Mesenchymal stem cell (in vitro differentiated cells and primary cell): ENCODE measurements around the gene NFKB1.

Source experiments
- DNase-seq: peaks from one replicate; pipeline ENCODE4 v3.0.0-alpha.2; 2013
- H2AFZ ChIP-seq: one replicate; pipeline ENCODE4 v1.6.1; 2013; ENCODE audit warnings: low read depth, mild to moderate bottlenecking, control low read depth, inconsistent platforms, low read length, moderate library complexity
- H2AK5ac ChIP-seq: 2 replicates; pipeline ENCODE4 v1.6.1; 2013; ENCODE audit warnings: low read length, moderate library complexity, mild to moderate bottlenecking, inconsistent platforms; ENCODE audit not compliant: severe bottlenecking
- H2BK120ac ChIP-seq: one replicate; pipeline ENCODE4 v1.6.1; 2013; ENCODE audit warnings: low read depth, mild to moderate bottlenecking, inconsistent platforms, low read length, moderate library complexity
- H2BK12ac ChIP-seq, 2 experiments: one replicate each; pipeline ENCODE4 v1.6.1; 2013; ENCODE audit warnings: inconsistent platforms in 2 of 2, low read length in 2 of 2, mild to moderate bottlenecking in 2 of 2, moderate library complexity in 2 of 2, control low read depth in 1 of 2
- H2BK15ac ChIP-seq: one replicate; pipeline ENCODE4 v1.6.1; 2013; ENCODE audit warnings: mild to moderate bottlenecking, low read depth, inconsistent platforms; ENCODE audit not compliant: poor library complexity, severe bottlenecking
- H2BK5ac ChIP-seq: 2 replicates; pipeline ENCODE4 v1.6.1; 2013; ENCODE audit warnings: low read depth, mild to moderate bottlenecking, low read length, control low read depth, inconsistent platforms; ENCODE audit not compliant: poor library complexity, severe bottlenecking
- H3K14ac ChIP-seq, 2 experiments: one replicate each; pipeline ENCODE4 v1.6.1; 2013; ENCODE audit warnings: inconsistent platforms in 2 of 2, low read length in 2 of 2, control low read depth in 1 of 2, mild to moderate bottlenecking in 1 of 2, moderate library complexity in 1 of 2
- H3K18ac ChIP-seq, 2 experiments: one replicate each; pipeline ENCODE4 v1.6.1; 2013; ENCODE audit warnings: inconsistent platforms in 2 of 2, low read length in 2 of 2, control low read depth in 1 of 2, low read depth in 1 of 2, mild to moderate bottlenecking in 1 of 2
- H3K23ac ChIP-seq, 2 experiments: one replicate each; pipeline ENCODE4 v1.6.1; 2013; ENCODE audit warnings: inconsistent platforms in 2 of 2, low read length in 2 of 2, mild to moderate bottlenecking in 2 of 2, moderate library complexity in 2 of 2, control low read depth in 1 of 2
- H3K27ac ChIP-seq: 2 replicates; pipeline ENCODE4 v1.5.1; 2013; ENCODE audit warnings: mild to moderate bottlenecking, moderate library complexity, low read length, control low read depth, inconsistent platforms; ENCODE audit not compliant: poor library complexity, severe bottlenecking
- H3K27me3 ChIP-seq, 2 experiments: 2 replicates each; pipeline versions ENCODE4 v1.6.1 to v1.7.0; 2013; ENCODE audit warnings: low read length in 2 of 2, mild to moderate bottlenecking in 2 of 2, moderate library complexity in 2 of 2, control low read depth in 1 of 2, inconsistent platforms in 1 of 2; ENCODE audit not compliant: control insufficient read depth in 1 of 2, insufficient read depth in 1 of 2
- H3K36me3 ChIP-seq, 2 experiments: 2 replicates each; pipeline versions ENCODE4 v1.6.1 to v1.7.0; 2013; ENCODE audit warnings: low read length in 2 of 2, control low read depth in 1 of 2, inconsistent platforms in 1 of 2, low read depth in 1 of 2, mild to moderate bottlenecking in 1 of 2; ENCODE audit not compliant: insufficient read depth in 2 of 2, control insufficient read depth in 1 of 2
- H3K4ac ChIP-seq, 2 experiments: one replicate each; pipeline ENCODE4 v1.6.1; 2013; ENCODE audit warnings: inconsistent platforms in 2 of 2, low read length in 2 of 2, mild to moderate bottlenecking in 2 of 2, moderate library complexity in 2 of 2, control low read depth in 1 of 2, low read depth in 1 of 2
- H3K4me1 ChIP-seq: 2 replicates; pipeline ENCODE4 v1.6.1; 2013; ENCODE audit warnings: low read depth, low read length, control low read depth; ENCODE audit not compliant: control insufficient read depth, insufficient read depth
- H3K4me2 ChIP-seq: 2 replicates; pipeline ENCODE4 v1.6.1; 2013; ENCODE audit warnings: low read length, mild to moderate bottlenecking, inconsistent platforms; ENCODE audit not compliant: poor library complexity, severe bottlenecking
- H3K4me3 ChIP-seq, 2 experiments: 2 replicates each; pipeline versions ENCODE4 v1.5.1 to v1.7.0; 2013; ENCODE audit warnings: low read length in 2 of 2, mild to moderate bottlenecking in 2 of 2, control low read depth in 1 of 2, low read depth in 1 of 2; ENCODE audit not compliant: insufficient read depth in 1 of 2
- H3K79me1 ChIP-seq: replicated peaks from 2 replicates; pipeline ENCODE4 v1.6.1; 2013; ENCODE audit warnings: mild to moderate bottlenecking, control low read depth, low read length, inconsistent platforms; ENCODE audit not compliant: poor library complexity, severe bottlenecking
- H3K9ac ChIP-seq: 2 replicates; pipeline ENCODE4 v1.7.0; 2013; ENCODE audit warnings: mild to moderate bottlenecking, low read length, moderate library complexity
- H3K9me3 ChIP-seq: 2 replicates; pipeline ENCODE4 v1.7.0; 2013; ENCODE audit warnings: mild to moderate bottlenecking, low read length; ENCODE audit not compliant: control insufficient read depth
- H4K8ac ChIP-seq: one replicate; pipeline ENCODE4 v1.6.1; 2013; ENCODE audit warnings: inconsistent platforms, mild to moderate bottlenecking, low read length, moderate library complexity
- H4K91ac ChIP-seq: one replicate; pipeline ENCODE4 v1.6.1; 2013; ENCODE audit warnings: mild to moderate bottlenecking, low read length, inconsistent platforms
- WGBS: methylation state at CpG from one replicate; pipeline ENCODE4 v1.1.7; 2013; ENCODE audit warnings: mixed read lengths; 5-methylcytosine and 5-hydroxymethylcytosine counted together

The NFKB1 gene

GRCh38 chr4:102586644-102587021 lies 85.5 kb downstream of the NFKB1 start:
- H3K9ac ChIP-seq = no peak overlapping the region
- no peak overlapping the region for H3K18ac ChIP-seq
- H3K14ac ChIP-seq = no peak overlapping the region
- no peak overlapping the region for H2BK12ac ChIP-seq
- peaks cover 2% of the 10 kb centered on the region for H3K79me1 ChIP-seq
- H3K36me3 ChIP-seq = peaks cover 4 to 92% of the 10 kb centered on the region in 2 experiments
- 99% methylated on average over 4 of the region's 4 CpGs for WGBS
- no peak overlapping the region for H2AFZ ChIP-seq
- H3K4ac ChIP-seq = no peak overlapping the region
- H3K27ac ChIP-seq = no peak overlapping the region
- no peaks in the 10 kb centered on the region for H3K4me1 ChIP-seq
- H4K91ac ChIP-seq = no peak overlapping the region
- H2BK5ac ChIP-seq = no peak overlapping the region
- no peak overlapping the region for H2BK120ac ChIP-seq
- H2AK5ac ChIP-seq = no peak overlapping the region
- no peak overlapping the region for H2BK15ac ChIP-seq
- H3K27me3 ChIP-seq = no peaks in the 10 kb centered on the region
- no peak overlapping the region for H3K4me2 ChIP-seq
- no peak for DNase-seq
- H3K4me3 ChIP-seq = no peak overlapping the region
- H4K8ac ChIP-seq = no peak overlapping the region
- H3K23ac ChIP-seq = no peak overlapping the region
- peaks cover 14% of the 10 kb centered on the region for H3K9me3 ChIP-seq

GRCh38 chr4:102589743-102590142 lies 88.6 kb downstream of the NFKB1 start:
- H3K27ac ChIP-seq = no peak overlapping the region
- no peak overlapping the region for H3K18ac ChIP-seq
- WGBS = 82% methylated on average over 2 of the region's 3 CpGs
- no peak overlapping the region for H4K91ac ChIP-seq
- no peak overlapping the region for H3K4me2 ChIP-seq
- H2BK5ac ChIP-seq = no peak overlapping the region
- no peaks in the 10 kb centered on the region for H3K4me1 ChIP-seq
- no peak overlapping the region for H2BK15ac ChIP-seq
- no peak overlapping the region for H4K8ac ChIP-seq
- no peak overlapping the region for H2BK120ac ChIP-seq
- no peak overlapping the region for H3K14ac ChIP-seq
- no peak overlapping the region for H2BK12ac ChIP-seq
- peaks cover 14% of the 10 kb centered on the region for H3K9me3 ChIP-seq
- no peak for DNase-seq
- H3K4ac ChIP-seq = no peak overlapping the region
- H2AK5ac ChIP-seq = no peak overlapping the region
- H3K27me3 ChIP-seq = no peaks in the 10 kb centered on the region
- peaks cover 3 to 82% of the 10 kb centered on the region in 2 experiments for H3K36me3 ChIP-seq
- H3K4me3 ChIP-seq = no peak overlapping the region
- H3K79me1 ChIP-seq = peaks cover 8% of the 10 kb centered on the region
- no peak overlapping the region for H2AFZ ChIP-seq
- no peak overlapping the region for H3K23ac ChIP-seq
- no peak overlapping the region for H3K9ac ChIP-seq

GRCh38 chr4:102592256-102592655 lies 91.1 kb downstream of the NFKB1 start:
- no peak overlapping the region for H3K4me2 ChIP-seq

GRCh38 chr4:102593147-102593546 lies 92.0 kb downstream of the NFKB1 start:
- peaks cover 9% of the 10 kb centered on the region for H3K79me1 ChIP-seq
- no peaks in the 10 kb centered on the region for H3K27me3 ChIP-seq
- H2BK15ac ChIP-seq = no peak overlapping the region
- no peak overlapping the region for H2AFZ ChIP-seq
- H3K36me3 ChIP-seq = peaks cover 6 to 83% of the 10 kb centered on the region in 2 experiments
- no peak overlapping the region for H3K9ac ChIP-seq
- 94% methylated on average over 3 of the region's 7 CpGs for WGBS
- no peak overlapping the region for H4K8ac ChIP-seq
- H3K14ac ChIP-seq = no peak overlapping the region
- DNase-seq = no peak
- no peak overlapping the region for H2BK120ac ChIP-seq
- H3K27ac ChIP-seq = no peak overlapping the region
- H3K4me3 ChIP-seq = no peak overlapping the region
- H3K23ac ChIP-seq = no peak overlapping the region
- H3K4ac ChIP-seq = no peak overlapping the region
- H3K18ac ChIP-seq = no peak overlapping the region
- H2BK5ac ChIP-seq = no peak overlapping the region
- no peak overlapping the region for H4K91ac ChIP-seq
- peaks cover 14% of the 10 kb centered on the region for H3K9me3 ChIP-seq
- H3K4me2 ChIP-seq = no peak overlapping the region
- H2BK12ac ChIP-seq = no peak overlapping the region
- no peak overlapping the region for H2AK5ac ChIP-seq
- no peaks in the 10 kb centered on the region for H3K4me1 ChIP-seq

More at GRCh38 chr4:102592256-102592655, 91.1 kb downstream of the NFKB1 start:
- no peak overlapping the region for H3K14ac ChIP-seq
- H2BK15ac ChIP-seq = no peak overlapping the region
- DNase-seq = no peak
- peaks cover 3 to 83% of the 10 kb centered on the region in 2 experiments for H3K36me3 ChIP-seq
- no peak overlapping the region for H3K27ac ChIP-seq
- no peak overlapping the region for H2BK120ac ChIP-seq
- H3K23ac ChIP-seq = no peak overlapping the region
- peaks cover 14% of the 10 kb centered on the region for H3K9me3 ChIP-seq
- no peak overlapping the region for H3K4ac ChIP-seq
- no peak overlapping the region for H2AFZ ChIP-seq
- H2BK12ac ChIP-seq = no peak overlapping the region
- no peak overlapping the region for H4K8ac ChIP-seq
- no peak overlapping the region for H3K4me3 ChIP-seq
- no peak overlapping the region for H4K91ac ChIP-seq
- no peaks in the 10 kb centered on the region for H3K27me3 ChIP-seq
- no peak overlapping the region for H2BK5ac ChIP-seq
- H3K18ac ChIP-seq = no peak overlapping the region
- no peaks in the 10 kb centered on the region for H3K4me1 ChIP-seq
- no peak overlapping the region for H2AK5ac ChIP-seq
- H3K79me1 ChIP-seq = peaks cover 9% of the 10 kb centered on the region
- no peak overlapping the region for H3K9ac ChIP-seq
